Immature natural killer cell (primary cell): ENCODE results near the gene GRM7. TPM values are rescaled to one million over a fixed set of nuclear protein-coding genes. Genes with fewer than 3 reads are reported as not detected.

Experiments used
- DNase-seq, 3 donors: peaks; one replicate each; pipeline ENCODE4 v3.0.0; 2022; ENCODE audit warnings: mixed read lengths in 1 of 3
- H3K27ac Mint-ChIP-seq, 6 donors: one replicate each; pipeline ENCODE4 v1.8.0; 2020; ENCODE audit warnings: mixed read lengths in 6 of 6, mild to moderate bottlenecking in 5 of 6, inconsistent platforms in 4 of 6, moderate library complexity in 3 of 6
- H3K27me3 Mint-ChIP-seq, 3 donors: one replicate each; pipeline ENCODE4 v1.8.0; 2020 to 2021; ENCODE audit warnings: low read depth in 3 of 3, mild to moderate bottlenecking in 3 of 3, mixed read lengths in 3 of 3, moderate library complexity in 3 of 3, inconsistent platforms in 1 of 3
- H3K36me3 Mint-ChIP-seq, 3 donors: one replicate each; pipeline ENCODE4 v1.8.0; 2020; ENCODE audit warnings: mixed read lengths in 3 of 3, inconsistent platforms in 2 of 3, mild to moderate bottlenecking in 2 of 3
- H3K4me1 Mint-ChIP-seq, 2 donors: one replicate each; pipeline ENCODE4 v1.8.0; 2020; ENCODE audit warnings: inconsistent platforms in 2 of 2, mild to moderate bottlenecking in 2 of 2, mixed read lengths in 2 of 2, moderate library complexity in 1 of 2
- H3K4me3 Mint-ChIP-seq, 5 donors: one replicate each; pipeline ENCODE4 v1.8.0; 2020; ENCODE audit warnings: mild to moderate bottlenecking in 5 of 5, mixed read lengths in 5 of 5, inconsistent platforms in 3 of 5, moderate library complexity in 3 of 5
- H3K9me3 Mint-ChIP-seq, 6 donors: one replicate each; pipeline ENCODE4 v1.8.0; 2020; ENCODE audit warnings: mild to moderate bottlenecking in 6 of 6, mixed read lengths in 6 of 6, inconsistent platforms in 4 of 6, moderate library complexity in 3 of 6
- polyA plus RNA-seq, 3 donors: library from polyadenylated mRNA; unstranded; fragments of 300-500 nt; fragmentation: Illumina TruSeq; gene quantifications; one replicate each; pipeline ENCODE4 v1.2.3, GENCODE V29; 2021

Gene GRM7
- polyA plus RNA-seq, 3 donors from 2014 or later = not detected

- Mint-ChIP-seq H3K27me3 (no peaks in the 10 kb centered on the region), H3K9me3 (peaks cover 0 to 2% (median 0%) of the 10 kb centered on the region in 6 donors), H3K4me3 (no peak overlapping the region), H3K36me3 (peaks cover 0 to 8% (median 0%) of the 10 kb centered on the region in 3 donors), H3K27ac (no peak overlapping the region), H3K4me1 (no peaks in the 10 kb centered on the region)
- DNase-seq = no peak
These were observed 335.0 kb downstream of the GRM7 start for GRCh38 chr3:7195934-7196333.

DNA sequence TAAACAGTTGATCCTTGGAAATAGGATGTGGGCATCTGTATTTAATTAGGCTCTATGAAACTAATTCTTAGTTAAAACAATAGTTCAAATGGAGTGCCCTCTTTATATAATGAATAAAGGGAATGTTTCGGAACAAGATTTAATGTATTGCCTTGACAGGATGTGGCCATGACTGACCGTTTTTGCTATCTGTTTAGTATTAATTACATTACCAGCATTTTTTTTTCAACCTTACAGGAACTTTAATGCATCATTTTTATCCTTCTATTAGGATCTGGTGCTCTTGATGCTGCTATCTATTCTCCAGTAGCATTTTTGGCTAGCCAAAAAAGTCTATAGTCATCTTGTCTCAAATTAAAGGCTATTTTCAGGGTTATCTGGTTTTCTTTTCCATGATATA lies 340.9 kb downstream of the GRM7 start:
- no peak overlapping the region for H3K27ac Mint-ChIP-seq
- no peaks in the 10 kb centered on the region for H3K27me3 Mint-ChIP-seq
- peaks cover 15 to 20% of the 10 kb centered on the region in 2 donors for H3K4me1 Mint-ChIP-seq
- peaks cover 0 to 3% (median 0%) of the 10 kb centered on the region in 3 donors for H3K36me3 Mint-ChIP-seq
- H3K4me3 Mint-ChIP-seq = no peak overlapping the region
- no peak for DNase-seq
- peaks cover 0 to 2% (median 0%) of the 10 kb centered on the region in 6 donors for H3K9me3 Mint-ChIP-seq

DNA sequence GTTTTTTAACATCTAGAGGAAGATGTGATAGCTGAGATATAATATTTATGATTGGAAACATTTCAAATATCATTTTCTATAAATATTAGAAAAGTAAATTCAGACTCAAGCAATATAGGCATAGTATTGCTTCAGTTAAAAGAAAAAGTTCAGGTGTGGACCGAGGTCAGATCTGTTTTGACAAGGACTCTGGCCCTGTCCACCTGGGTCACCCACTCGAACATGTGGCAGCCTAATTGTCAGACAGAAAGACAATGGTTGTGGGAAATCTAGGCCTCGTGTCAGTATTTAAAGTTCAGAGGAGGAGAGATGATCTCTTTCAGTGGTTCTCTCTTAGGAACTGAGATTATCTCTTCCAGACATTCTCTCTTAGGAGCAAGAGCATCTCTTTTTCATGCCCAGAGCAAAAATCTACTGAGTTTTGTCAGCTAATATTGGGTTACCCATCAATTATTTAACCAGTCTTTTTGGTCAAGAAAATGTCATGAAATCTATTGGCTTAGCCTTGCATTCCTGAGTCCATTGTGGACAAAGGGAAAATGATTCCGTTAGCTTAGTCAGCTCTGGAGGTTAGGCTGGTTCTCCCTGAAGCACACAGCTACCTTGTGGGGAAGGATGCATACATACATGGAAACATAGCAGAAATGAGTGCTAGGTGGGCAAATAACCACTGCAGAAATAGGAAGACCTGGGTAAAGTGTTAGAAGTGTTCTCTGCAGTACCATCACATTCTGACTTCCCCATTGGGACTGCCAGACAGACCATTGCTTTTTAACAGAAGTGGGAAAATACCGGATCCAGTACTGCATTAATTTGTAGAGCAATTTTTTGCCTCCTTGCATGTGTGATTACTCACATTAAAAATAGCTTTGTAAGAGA lies 343.3 kb downstream of the GRM7 start:
- peak overlapping the region in 1 of 5 donors; percentile 92 for H3K4me3 Mint-ChIP-seq
- peaks cover 0 to 2% (median 0%) of the 10 kb centered on the region in 6 donors for H3K9me3 Mint-ChIP-seq
- H3K27ac Mint-ChIP-seq = peak overlapping the region in 1 of 6 donors; percentile 8
- H3K36me3 Mint-ChIP-seq = peaks cover 0 to 3% (median 0%) of the 10 kb centered on the region in 3 donors
- peaks cover 16 to 28% of the 10 kb centered on the region in 2 donors for H3K4me1 Mint-ChIP-seq
- no peak for DNase-seq
- H3K27me3 Mint-ChIP-seq = no peaks in the 10 kb centered on the region

GRCh38 chr3:7204848-7205156 lies 343.9 kb downstream of the GRM7 start:
- Mint-ChIP-seq H3K27ac (peak overlapping the region; percentile 80 to 96 (median 90)), H3K4me1 (peaks cover 16 to 28% of the 10 kb centered on the region in 2 donors), H3K27me3 (no peaks in the 10 kb centered on the region), H3K36me3 (peaks cover 0 to under 1% (median 0%) of the 10 kb centered on the region in 3 donors), H3K4me3 (peak overlapping the region in 3 of 5 donors; percentile 83 to 92 (median 83)), H3K9me3 (peaks cover 0 to 3% (median 0%) of the 10 kb centered on the region in 6 donors)
- DNase-seq = no peak

DNA sequence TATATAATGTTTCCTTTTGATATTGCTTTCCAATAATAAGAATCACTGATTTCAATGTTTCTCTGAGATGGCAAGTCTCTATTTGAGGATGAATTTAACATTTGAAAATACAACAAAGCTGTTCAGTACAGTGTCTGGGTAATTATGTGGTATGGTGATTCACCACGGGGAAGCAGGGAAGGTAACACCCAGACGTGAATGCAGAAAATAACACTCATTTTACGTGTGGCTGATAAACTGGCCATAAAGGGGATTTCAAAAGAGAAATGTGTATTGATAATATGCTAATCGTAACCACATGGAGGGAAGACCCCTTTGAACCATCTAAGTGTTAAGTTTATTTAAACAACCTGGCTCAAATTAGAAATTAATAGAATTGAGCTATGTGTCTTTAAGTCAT lies 344.6 kb downstream of the GRM7 start:
- DNase-seq = peak; percentile 8 to 29 (median 18)
- peaks cover 16 to 28% of the 10 kb centered on the region in 2 donors for H3K4me1 Mint-ChIP-seq
- peak overlapping the region; percentile 80 to 96 (median 90) for H3K27ac Mint-ChIP-seq
- no peaks in the 10 kb centered on the region for H3K27me3 Mint-ChIP-seq
- H3K36me3 Mint-ChIP-seq = no peaks in the 10 kb centered on the region
- peaks cover 0 to 3% (median 0%) of the 10 kb centered on the region in 6 donors for H3K9me3 Mint-ChIP-seq
- peak overlapping the region; percentile 83 to 92 (median 84) for H3K4me3 Mint-ChIP-seq

- H3K27ac Mint-ChIP-seq = peak overlapping the region; percentile 80 to 96 (median 90)
- peaks cover 16 to 28% of the 10 kb centered on the region in 2 donors for H3K4me1 Mint-ChIP-seq
- peaks cover 0 to 3% (median 0%) of the 10 kb centered on the region in 6 donors for H3K9me3 Mint-ChIP-seq
- DNase-seq = peak; percentile 22 to 46 (median 25)
- H3K27me3 Mint-ChIP-seq = no peaks in the 10 kb centered on the region
- peak overlapping the region; percentile 83 to 92 (median 84) for H3K4me3 Mint-ChIP-seq
- H3K36me3 Mint-ChIP-seq = no peaks in the 10 kb centered on the region
These were observed 345.0 kb downstream of the GRM7 start for GRCh38 chr3:7205962-7206361.

DNA sequence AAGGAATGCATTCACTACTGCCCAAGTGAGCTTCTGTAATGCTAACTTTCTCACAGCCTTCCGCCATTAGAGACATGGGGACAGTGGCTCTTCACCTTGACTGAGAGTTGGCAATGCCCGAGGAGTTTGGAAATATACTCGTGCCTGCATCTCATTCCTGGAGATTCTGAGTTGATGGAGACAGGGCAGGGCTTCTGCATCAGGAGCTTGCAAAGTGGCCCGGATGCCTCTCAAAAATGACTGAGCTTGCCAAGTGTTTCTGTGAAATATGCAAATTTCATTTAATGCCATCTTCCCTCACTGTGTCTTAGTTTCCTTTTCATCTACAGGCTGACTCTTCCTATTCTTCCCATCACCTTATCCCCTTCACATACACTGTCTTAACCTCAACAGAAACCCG lies 346.2 kb downstream of the GRM7 start:
- Mint-ChIP-seq H3K27me3 (no peaks in the 10 kb centered on the region), H3K9me3 (peaks cover 0 to 3% (median 0%) of the 10 kb centered on the region in 6 donors), H3K27ac (peak overlapping the region in 4 of 6 donors; percentile 19 to 91 (median 32)), H3K36me3 (no peaks in the 10 kb centered on the region), H3K4me3 (peak overlapping the region in 3 of 5 donors; percentile 4 to 27 (median 23)), H3K4me1 (peaks cover 16 to 28% of the 10 kb centered on the region in 2 donors)
- DNase-seq = no peak

- peaks cover 0 to 3% (median 0%) of the 10 kb centered on the region in 6 donors for H3K9me3 Mint-ChIP-seq
- peaks cover 16 to 28% of the 10 kb centered on the region in 2 donors for H3K4me1 Mint-ChIP-seq
- H3K4me3 Mint-ChIP-seq = no peak overlapping the region
- no peak for DNase-seq
- no peaks in the 10 kb centered on the region for H3K27me3 Mint-ChIP-seq
- no peaks in the 10 kb centered on the region for H3K36me3 Mint-ChIP-seq
- H3K27ac Mint-ChIP-seq = no peak overlapping the region
These were observed 347.0 kb downstream of the GRM7 start for GRCh38 chr3:7207928-7208327.

DNA sequence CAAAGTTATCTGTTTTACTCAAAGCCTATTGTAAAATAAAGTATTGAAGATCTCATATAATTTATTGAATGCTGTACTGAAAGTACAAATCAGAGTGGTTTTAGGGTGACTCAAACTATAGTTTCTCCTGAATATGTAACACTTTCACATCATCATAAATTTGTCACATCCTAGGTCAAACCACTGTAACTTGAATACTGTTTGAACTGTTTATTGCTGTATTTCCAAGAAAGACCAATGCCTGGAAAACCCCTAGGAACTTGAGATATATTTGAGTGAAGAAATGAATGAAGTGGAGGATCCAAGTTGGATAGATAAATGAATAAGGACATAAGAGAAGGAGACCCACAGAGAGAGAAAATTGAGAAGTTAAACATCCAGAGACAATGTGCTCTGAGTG lies 348.2 kb downstream of the GRM7 start:
- Mint-ChIP-seq H3K27me3 (no peaks in the 10 kb centered on the region), H3K36me3 (no peaks in the 10 kb centered on the region), H3K4me3 (no peak overlapping the region), H3K27ac (no peak overlapping the region), H3K4me1 (peaks cover 16 to 28% of the 10 kb centered on the region in 2 donors), H3K9me3 (peaks cover 0 to 3% (median 0%) of the 10 kb centered on the region in 6 donors)
- DNase-seq = no peak

DNA sequence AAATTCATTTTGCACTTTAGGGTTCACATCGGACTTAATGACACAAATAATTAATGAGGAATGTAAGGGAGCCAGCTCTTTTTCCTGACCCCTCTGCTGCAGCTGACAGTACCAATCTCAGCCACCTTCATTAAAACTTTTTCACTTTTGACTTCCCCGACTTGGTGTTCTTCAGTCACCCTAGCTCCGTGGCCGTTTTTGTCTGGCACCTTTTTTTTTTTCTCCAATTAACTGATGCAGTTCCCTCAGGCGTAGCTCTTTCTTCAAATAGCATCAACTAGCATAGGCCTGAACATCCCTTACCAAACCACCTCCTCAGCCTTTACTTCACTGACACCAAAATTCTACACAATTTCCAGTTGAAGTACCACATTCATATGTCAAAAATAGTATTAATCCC lies 350.8 kb downstream of the GRM7 start:
- DNase-seq = no peak
- H3K4me3 Mint-ChIP-seq = no peak overlapping the region
- no peaks in the 10 kb centered on the region for H3K36me3 Mint-ChIP-seq
- peaks cover 1 to 8% of the 10 kb centered on the region in 2 donors for H3K4me1 Mint-ChIP-seq
- no peak overlapping the region for H3K27ac Mint-ChIP-seq
- H3K27me3 Mint-ChIP-seq = peaks cover 0 to 2% (median 0%) of the 10 kb centered on the region in 3 donors
- H3K9me3 Mint-ChIP-seq = peaks cover 0 to 3% (median 0%) of the 10 kb centered on the region in 6 donors

GRCh38 chr3:7215706-7216105 lies 354.8 kb downstream of the GRM7 start:
- Mint-ChIP-seq H3K27me3 (peaks cover 0 to 2% (median 0%) of the 10 kb centered on the region in 3 donors), H3K36me3 (no peaks in the 10 kb centered on the region), H3K9me3 (no peaks in the 10 kb centered on the region), H3K4me1 (no peaks in the 10 kb centered on the region), H3K4me3 (no peak overlapping the region), H3K27ac (no peak overlapping the region)
- no peak for DNase-seq

DNA sequence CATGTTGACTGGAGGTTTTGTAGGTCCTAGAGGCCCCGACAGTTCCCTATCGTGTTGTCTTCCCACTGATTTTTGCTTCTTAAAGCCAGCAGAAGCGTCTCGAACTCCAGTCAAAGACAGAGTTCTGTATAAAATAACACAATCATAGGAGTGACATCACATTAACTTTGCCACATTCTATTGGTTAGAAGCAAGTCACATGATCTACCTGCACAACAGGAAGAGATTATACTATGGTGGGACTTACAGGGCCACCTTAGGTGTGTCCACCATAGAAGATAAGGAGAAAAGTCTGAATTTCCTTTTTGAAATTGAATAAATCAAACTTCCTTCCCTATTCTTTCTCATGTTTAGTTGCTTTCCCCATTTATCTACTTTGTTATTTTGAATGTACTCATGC lies 365.5 kb downstream of the GRM7 start:
- no peaks in the 10 kb centered on the region for H3K4me1 Mint-ChIP-seq
- no peaks in the 10 kb centered on the region for H3K9me3 Mint-ChIP-seq
- DNase-seq = no peak
- no peak overlapping the region for H3K4me3 Mint-ChIP-seq
- H3K27ac Mint-ChIP-seq = no peak overlapping the region
- no peaks in the 10 kb centered on the region for H3K36me3 Mint-ChIP-seq
- peaks cover 0 to 7% (median 2%) of the 10 kb centered on the region in 3 donors for H3K27me3 Mint-ChIP-seq

DNA sequence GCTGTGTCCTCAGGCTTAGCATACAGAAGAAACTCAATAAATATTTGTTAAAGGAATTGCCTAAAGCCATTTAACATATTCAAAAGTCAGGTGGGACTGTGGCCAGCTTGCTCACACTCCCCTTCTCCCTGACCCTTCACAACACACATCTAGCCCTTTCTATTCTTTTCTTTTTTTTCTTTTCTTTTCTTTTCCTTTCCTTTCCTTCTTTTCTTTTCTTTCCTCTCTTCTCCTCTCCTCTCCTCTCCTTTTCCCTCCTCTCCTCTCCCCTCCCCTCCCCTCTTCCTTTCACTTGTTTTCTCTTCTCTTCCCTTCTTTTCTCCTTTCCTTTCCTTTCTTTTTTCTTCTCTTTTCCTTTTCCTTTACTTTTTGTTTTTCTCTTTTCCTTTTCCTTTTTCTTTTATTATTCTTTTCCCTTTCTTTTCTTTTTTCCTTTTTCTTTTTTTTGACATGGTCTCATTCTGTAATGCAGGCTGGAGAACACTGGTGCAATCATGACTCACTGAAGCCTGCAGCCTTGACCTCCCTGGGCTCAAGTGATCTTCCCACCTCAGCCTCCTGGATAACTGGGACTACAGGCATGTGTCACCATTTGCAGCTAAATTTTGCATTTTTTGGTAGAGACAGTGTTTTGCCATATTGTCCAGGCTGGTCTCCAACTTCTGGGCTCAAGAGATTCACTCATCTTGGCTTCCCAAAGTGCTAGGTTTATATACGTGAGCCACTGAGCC lies 377.8 kb downstream of the GRM7 start:
- peaks cover 11 to 13% of the 10 kb centered on the region in 2 donors for H3K4me1 Mint-ChIP-seq
- no peak overlapping the region for H3K27ac Mint-ChIP-seq
- H3K9me3 Mint-ChIP-seq = peaks cover 0 to 11% (median 0%) of the 10 kb centered on the region in 6 donors
- no peaks in the 10 kb centered on the region for H3K36me3 Mint-ChIP-seq
- peaks cover 0 to 4% (median 2%) of the 10 kb centered on the region in 3 donors for H3K27me3 Mint-ChIP-seq
- no peak overlapping the region for H3K4me3 Mint-ChIP-seq
- no peak for DNase-seq
